A673 (cell line): ENCODE measurements around the gene AHRR. TPM values are rescaled to one million over a fixed set of nuclear protein-coding genes. Genes with fewer than 3 reads are reported as not detected.
A peak's percentile ranks its signal among the peaks of the same experiment; 100 is the strongest.

Experiments used
- BruUV-seq: library from RNA; stranded (reverse); fragments of 400-500 nt; replicated peaks from 2 replicates; lab custom pipeline; 2021; lab: Mats Ljungman, UMichigan
- CTCF ChIA-PET: fragments of 300-600 bp; sonication (Branson Sonifier 250); formaldehyde crosslinking; loops from one replicate; lab custom pipeline; 2022; ENCODE audit warnings: antibody characterized with exemption; lab: Charles Lee
- POLR2A ChIA-PET: fragments of 300-600 bp; sonication (Branson Sonifier 250); formaldehyde crosslinking; loops from one replicate; lab custom pipeline; 2022; ENCODE audit warnings: antibody characterized with exemption; ENCODE audit not compliant: low non-redundant PET; lab: Charles Lee
- DNase-seq: peaks from one replicate; pipeline ENCODE4 v3.0.0-alpha.2; 2015; ENCODE audit warnings: low spot score
- H3K27ac ChIP-seq: fragments of 200-600 bp; sonication (generic); 2 replicates; pipeline ENCODE4 v1.5.1; 2016; ENCODE audit warnings: mixed run types, low read depth, mild to moderate bottlenecking, mixed read lengths, antibody characterized with exemption, low read length; ENCODE audit not compliant: poor library complexity, severe bottlenecking
- H3K27me3 ChIP-seq: fragments of 200-600 bp; sonication (generic); replicated peaks from 2 replicates; pipeline ENCODE4 v1.6.1; 2017; ENCODE audit warnings: mixed run types, low read depth, mild to moderate bottlenecking, mixed read lengths, antibody characterized with exemption, low read length; ENCODE audit not compliant: insufficient read depth, poor library complexity
- H3K36me3 ChIP-seq: fragments of 200-600 bp; sonication (generic); 2 replicates; pipeline ENCODE4 v1.6.1; 2016; ENCODE audit warnings: mixed run types, mild to moderate bottlenecking, mixed read lengths, antibody characterized with exemption, low read length; ENCODE audit not compliant: insufficient read depth, poor library complexity, severe bottlenecking
- H3K4me1 ChIP-seq: fragments of 200-600 bp; sonication (generic); 2 replicates; pipeline ENCODE4 v1.6.1; 2017; ENCODE audit warnings: mixed run types, mild to moderate bottlenecking, mixed read lengths, antibody characterized with exemption, low read length; ENCODE audit not compliant: insufficient read depth, poor library complexity, severe bottlenecking
- H3K4me3 ChIP-seq: fragments of 200-600 bp; sonication (generic); 2 replicates; pipeline ENCODE4 v1.5.1; 2016; ENCODE audit warnings: low read depth, mixed run types, mild to moderate bottlenecking, mixed read lengths, low read length; ENCODE audit not compliant: poor library complexity, severe bottlenecking
- H3K9me3 ChIP-seq: fragments of 200-600 bp; sonication (generic); 2 replicates; pipeline ENCODE4 v1.6.1; 2016; ENCODE audit warnings: mixed run types, low read depth, mild to moderate bottlenecking, mixed read lengths, antibody characterized with exemption, low read length; ENCODE audit not compliant: poor library complexity, severe bottlenecking
- CTCF ChIP-seq: fragments of 300-800, 200-600 bp; sonication (generic); conservative IDR thresholded peaks from 2 replicates; pipeline ENCODE4 v1.5.1; 2017; ENCODE audit warnings: low read depth, mild to moderate bottlenecking, antibody characterized with exemption, low read length, moderate library complexity, mixed read lengths
- EZH2 ChIP-seq: fragments of 200-600 bp; sonication (generic); IDR thresholded peaks from 2 replicates; pipeline ENCODE4 v1.6.1; 2017; ENCODE audit warnings: borderline replicate concordance, low read depth, mild to moderate bottlenecking, mixed read lengths, antibody characterized with exemption, low read length; ENCODE audit not compliant: poor library complexity, severe bottlenecking
- intact Hi-C: fragments of 100-400 bp; cut with micrococcal nuclease; formaldehyde crosslinking; loops from one replicate; pipeline ENCODE4 v1.10.0; 2022; ENCODE audit not compliant: unreplicated experiment
- total RNA-seq: library from RNA; stranded (reverse); gene quantifications from 2 replicates; pipeline ENCODE4 v1.2.3, GENCODE V29; 2021

Gene AHRR
- total RNA-seq, 1 experiment from 2014 or later, result 2.2 TPM

- Histone ChIP-seq H3K4me1 (no peaks in the 10 kb centered on the region), H3K27me3 (no peaks in the 10 kb centered on the region), H3K4me3 (no peak overlapping the region), H3K27ac (no peak overlapping the region), H3K36me3 (no peaks in the 10 kb centered on the region), H3K9me3 (no peaks in the 10 kb centered on the region)
- no peak for TF ChIP-seq EZH2
- no TSS peak for BruUV-seq
- DNase-seq, result no peak
- POLR2A ChIA-PET, result no interaction called here
- intact Hi-C loops, result no loop called here
- CTCF ChIA-PET, result no interaction called here
These were observed 12.4 kb downstream of the AHRR start for GRCh38 chr5:333945-334344.

- H3K4me1 ChIP-seq, result no peaks in the 10 kb centered on the region
- intact Hi-C loops, result no loop called here
- no peak for TF ChIP-seq CTCF
- no peak for TF ChIP-seq EZH2
- no peaks in the 10 kb centered on the region for H3K27me3 ChIP-seq
- H3K9me3 ChIP-seq, result no peaks in the 10 kb centered on the region
- CTCF ChIA-PET, result no interaction called here
- H3K4me3 ChIP-seq, result no peak overlapping the region
- H3K36me3 ChIP-seq, result no peaks in the 10 kb centered on the region
- no peak overlapping the region for H3K27ac ChIP-seq
- BruUV-seq, result no TSS peak
- no peak for DNase-seq
- POLR2A ChIA-PET, result no interaction called here
These were observed 13.6 kb downstream of the AHRR start for GRCh38 chr5:334903-335739.

- H3K4me3 ChIP-seq, result no peak overlapping the region
- no peaks in the 10 kb centered on the region for H3K27me3 ChIP-seq
- H3K27ac ChIP-seq, result no peak overlapping the region
- no peaks in the 10 kb centered on the region for H3K4me1 ChIP-seq
- POLR2A ChIA-PET, result no interaction called here
- CTCF ChIA-PET, result no interaction called here
- no peak for DNase-seq
- no peaks in the 10 kb centered on the region for H3K9me3 ChIP-seq
- no peak for TF ChIP-seq EZH2
- no peak for TF ChIP-seq CTCF
- no peaks in the 10 kb centered on the region for H3K36me3 ChIP-seq
- no TSS peak for BruUV-seq
- intact Hi-C loops, result no loop called here
These were observed 14.2 kb downstream of the AHRR start for GRCh38 chr5:335740-336038.

GRCh38 chr5:337563-338130 lies 16.1 kb downstream of the AHRR start:
- BruUV-seq, result no TSS peak
- CTCF ChIA-PET, result interaction anchor here (0.6 kb wide), 1 partner anchor 19 kb away, joined by 5 read pairs; no protein-coding TSS in a partner anchor
- DNase-seq, result no peak

More at GRCh38 chr5:337563-338130, 16.1 kb downstream of the AHRR start:
- Histone ChIP-seq H3K27me3 (no peaks in the 10 kb centered on the region), H3K27ac (no peak overlapping the region), H3K4me3 (no peak overlapping the region), H3K9me3 (no peaks in the 10 kb centered on the region), H3K36me3 (no peaks in the 10 kb centered on the region), H3K4me1 (no peaks in the 10 kb centered on the region)
- intact Hi-C loops, result no loop called here
- TF ChIP-seq EZH2 (no peak), CTCF (peak; percentile 50)
- POLR2A ChIA-PET, result no interaction called here
